NCI-H526 (cell line): ENCODE results near the gene SLC4A2.
"Not testable (repeated sequence)": the region's sequence is repeated elsewhere in the genome, so short reads cannot be mapped to it uniquely, and the experiment has no call there.

Source experiments
- DNase-seq, 2 experiments: peaks; one replicate each; lab custom pipeline; 2025; lab: John Stamatoyannopoulos, UW

SLC4A2 gene, protein sequence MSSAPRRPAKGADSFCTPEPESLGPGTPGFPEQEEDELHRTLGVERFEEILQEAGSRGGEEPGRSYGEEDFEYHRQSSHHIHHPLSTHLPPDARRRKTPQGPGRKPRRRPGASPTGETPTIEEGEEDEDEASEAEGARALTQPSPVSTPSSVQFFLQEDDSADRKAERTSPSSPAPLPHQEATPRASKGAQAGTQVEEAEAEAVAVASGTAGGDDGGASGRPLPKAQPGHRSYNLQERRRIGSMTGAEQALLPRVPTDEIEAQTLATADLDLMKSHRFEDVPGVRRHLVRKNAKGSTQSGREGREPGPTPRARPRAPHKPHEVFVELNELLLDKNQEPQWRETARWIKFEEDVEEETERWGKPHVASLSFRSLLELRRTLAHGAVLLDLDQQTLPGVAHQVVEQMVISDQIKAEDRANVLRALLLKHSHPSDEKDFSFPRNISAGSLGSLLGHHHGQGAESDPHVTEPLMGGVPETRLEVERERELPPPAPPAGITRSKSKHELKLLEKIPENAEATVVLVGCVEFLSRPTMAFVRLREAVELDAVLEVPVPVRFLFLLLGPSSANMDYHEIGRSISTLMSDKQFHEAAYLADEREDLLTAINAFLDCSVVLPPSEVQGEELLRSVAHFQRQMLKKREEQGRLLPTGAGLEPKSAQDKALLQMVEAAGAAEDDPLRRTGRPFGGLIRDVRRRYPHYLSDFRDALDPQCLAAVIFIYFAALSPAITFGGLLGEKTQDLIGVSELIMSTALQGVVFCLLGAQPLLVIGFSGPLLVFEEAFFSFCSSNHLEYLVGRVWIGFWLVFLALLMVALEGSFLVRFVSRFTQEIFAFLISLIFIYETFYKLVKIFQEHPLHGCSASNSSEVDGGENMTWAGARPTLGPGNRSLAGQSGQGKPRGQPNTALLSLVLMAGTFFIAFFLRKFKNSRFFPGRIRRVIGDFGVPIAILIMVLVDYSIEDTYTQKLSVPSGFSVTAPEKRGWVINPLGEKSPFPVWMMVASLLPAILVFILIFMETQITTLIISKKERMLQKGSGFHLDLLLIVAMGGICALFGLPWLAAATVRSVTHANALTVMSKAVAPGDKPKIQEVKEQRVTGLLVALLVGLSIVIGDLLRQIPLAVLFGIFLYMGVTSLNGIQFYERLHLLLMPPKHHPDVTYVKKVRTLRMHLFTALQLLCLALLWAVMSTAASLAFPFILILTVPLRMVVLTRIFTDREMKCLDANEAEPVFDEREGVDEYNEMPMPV

DNA sequence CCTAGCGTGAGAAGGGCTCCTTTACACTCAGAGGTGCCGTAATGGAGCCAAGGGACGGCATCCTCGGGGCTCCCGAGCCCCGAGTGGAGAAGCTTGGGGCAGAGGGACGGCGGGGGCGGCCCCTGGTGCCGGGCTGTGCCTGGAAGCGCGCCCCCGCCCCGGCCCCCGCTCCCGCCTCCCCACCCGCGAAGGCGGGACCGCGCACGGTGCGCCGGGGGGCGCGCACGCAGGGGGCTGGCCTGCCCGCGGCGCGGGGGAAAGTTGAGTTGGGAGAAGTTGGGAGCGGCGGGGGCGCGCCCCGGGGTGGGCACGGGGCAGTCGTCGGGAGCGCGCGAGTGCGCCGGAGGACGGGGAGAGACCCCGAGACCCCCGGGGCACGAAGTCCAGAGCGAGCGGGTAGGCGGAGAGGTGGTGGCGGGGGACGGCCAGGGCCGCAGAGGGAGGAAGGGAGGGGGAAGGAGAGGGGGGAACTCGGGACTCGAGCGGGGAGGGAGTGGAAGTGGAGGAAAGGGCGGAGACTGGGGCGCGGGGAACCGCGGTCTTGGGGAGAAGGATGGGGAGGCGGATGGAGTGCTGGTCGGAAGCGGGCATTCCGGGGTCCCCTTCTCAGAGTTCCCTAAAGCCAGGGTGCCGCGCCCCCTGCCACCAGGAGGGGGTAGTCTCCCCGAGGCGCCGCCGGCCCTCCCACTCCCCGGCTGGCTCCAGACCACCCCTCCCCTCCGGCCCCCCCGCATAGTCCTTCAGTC is at the start of gene SLC4A2:
Gene SLC4A2 (plus strand): TSS at position 223 of the 746 bp plus-strand sequence. CDS start 2,399 bp downstream, outside the sequence.
- DNase-seq, result peak in 1 of 2 experiments; percentile 88

DNA sequence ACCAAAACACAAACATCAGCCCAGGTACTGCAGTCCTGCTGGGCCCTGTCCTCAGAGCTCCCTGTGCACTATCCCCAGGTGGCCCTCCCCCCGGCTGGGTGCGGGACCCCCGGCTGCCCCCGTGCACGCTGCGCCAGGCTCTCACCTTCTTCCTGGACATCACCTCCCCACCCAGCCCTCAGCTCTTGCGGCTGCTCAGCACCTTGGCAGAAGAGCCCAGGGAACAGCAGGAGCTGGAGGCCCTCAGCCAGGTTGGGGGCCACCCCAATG is 49.4 kb upstream of the SLC4A2 start:
- DNase-seq, result no peak

DNA sequence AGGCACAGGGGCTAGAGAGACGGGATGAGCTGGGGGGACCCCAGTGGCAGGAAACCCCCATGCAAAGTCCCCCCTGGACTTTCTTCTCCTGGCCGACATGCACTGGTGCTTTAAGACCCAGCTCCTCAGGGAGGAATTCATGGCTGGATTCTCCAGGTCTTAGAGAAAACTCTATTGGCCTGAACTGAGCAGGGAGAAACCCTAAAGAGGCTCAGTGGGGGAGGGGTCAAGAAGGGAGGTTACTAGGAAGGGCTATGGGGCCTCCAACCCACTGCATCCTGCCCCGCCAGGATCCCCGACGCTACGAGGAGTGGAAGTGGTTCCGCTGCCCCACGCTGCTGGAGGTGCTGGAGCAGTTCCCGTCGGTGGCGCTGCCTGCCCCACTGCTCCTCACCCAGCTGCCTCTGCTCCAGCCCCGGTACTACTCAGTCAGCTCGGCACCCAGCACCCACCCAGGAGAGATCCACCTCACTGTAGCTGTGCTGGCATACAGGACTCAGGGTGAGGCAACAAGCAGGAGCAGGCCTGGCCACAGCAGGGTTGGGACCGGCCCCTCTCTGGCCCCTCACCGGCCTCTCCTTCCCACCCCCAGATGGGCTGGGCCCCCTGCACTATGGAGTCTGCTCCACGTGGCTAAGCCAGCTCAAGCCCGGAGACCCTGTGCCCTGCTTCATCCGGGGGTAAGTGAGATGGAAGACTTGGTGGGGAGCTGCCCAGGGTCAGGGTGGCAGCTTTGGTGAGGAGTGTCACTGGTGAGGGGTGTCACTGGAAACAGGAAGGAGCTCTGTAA is 48.9 kb upstream of the SLC4A2 start:
- DNase-seq, result peak in 1 of 2 experiments; percentile 30

DNA sequence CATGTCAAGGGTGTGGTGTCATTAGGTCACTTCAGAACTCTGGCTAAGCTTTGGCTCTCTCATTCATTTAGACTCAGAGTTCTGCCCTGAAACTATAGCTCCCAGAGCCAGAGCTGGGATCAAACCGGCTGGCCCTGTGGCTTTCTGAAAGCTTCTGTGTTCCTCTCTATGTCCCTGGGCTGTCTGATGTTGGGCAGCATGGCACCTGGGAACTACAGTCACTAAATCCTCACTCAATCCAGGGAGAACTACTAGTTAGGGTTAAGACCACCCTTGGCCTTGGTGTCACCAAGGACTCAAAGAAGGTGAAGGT is 48.3 kb upstream of the SLC4A2 start:
- no peak for DNase-seq

DNA sequence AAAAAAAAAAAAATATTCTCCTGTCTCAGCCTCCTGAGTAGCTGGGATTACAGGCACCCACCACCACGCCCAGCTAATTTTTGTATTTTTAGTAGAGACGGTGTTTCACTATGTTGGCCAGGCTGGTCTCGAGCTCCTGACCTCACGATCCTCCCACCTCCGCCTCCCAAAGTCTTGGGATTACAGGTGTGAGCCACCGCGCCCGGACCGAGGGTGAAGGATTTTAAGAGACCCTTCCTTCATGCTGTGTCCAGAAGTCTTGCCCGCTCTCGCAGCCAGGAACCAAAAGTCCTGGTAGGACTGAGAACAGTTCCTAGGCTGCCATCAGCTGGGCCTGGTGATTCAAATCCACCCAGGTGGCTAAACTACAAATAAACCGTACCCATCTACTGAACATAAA is 47.8 kb upstream of the SLC4A2 start:
- DNase-seq, result not testable (repeated sequence)

GRCh38 chr7:151012031-151012692 is 47.2 kb upstream of the SLC4A2 start:
- DNase-seq, result no peak

DNA sequence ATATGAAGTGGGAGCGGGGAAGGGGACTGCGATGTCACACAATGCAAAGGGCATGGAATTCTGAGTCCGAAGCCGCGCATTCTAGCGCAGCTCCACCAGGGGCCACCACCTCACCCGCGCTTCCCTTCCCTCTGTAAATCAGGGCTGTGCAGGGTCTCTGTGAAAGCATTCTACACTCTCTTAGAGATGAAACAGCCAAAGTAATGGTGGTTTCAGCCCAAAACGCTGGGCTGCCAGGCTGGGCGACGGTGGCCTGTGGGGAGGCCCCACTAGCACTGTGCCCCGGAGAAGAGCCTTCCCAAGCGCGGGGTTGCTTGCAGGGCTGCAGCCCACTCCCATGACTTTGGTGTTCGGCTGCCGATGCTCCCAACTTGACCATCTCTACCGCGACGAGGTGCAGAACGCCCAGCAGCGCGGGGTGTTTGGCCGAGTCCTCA is 46.5 kb upstream of the SLC4A2 start:
- DNase-seq, result peak; percentile 52 to 88

DNA sequence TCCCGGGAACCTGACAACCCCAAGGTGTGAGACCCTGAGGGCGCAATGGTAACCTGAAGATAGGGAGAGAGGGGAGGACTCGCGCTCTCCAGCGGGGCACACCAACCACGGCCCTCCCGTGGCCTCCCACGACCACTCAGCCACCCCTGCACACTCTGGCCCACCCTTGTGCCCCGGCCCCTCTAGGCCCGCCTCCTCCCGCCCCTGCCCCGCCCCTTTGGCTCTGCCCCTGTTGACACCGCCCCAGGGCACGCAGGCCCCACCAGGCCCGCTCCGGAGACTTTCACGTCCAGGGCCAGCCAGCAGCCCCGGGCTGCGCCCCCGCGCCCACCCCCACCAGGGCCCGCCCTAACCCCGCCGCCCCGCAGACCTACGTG is 46.0 kb upstream of the SLC4A2 start:
- DNase-seq, result peak in 1 of 2 experiments; percentile 78

- DNase-seq, result peak; percentile 83 to 96
These were observed 45.5 kb upstream of the SLC4A2 start for GRCh38 chr7:151013733-151014497.

GRCh38 chr7:151014950-151015349 is 44.4 kb upstream of the SLC4A2 start:
- no peak for DNase-seq

GRCh38 chr7:151015967-151016366 is 43.4 kb upstream of the SLC4A2 start:
- no peak for DNase-seq

DNA sequence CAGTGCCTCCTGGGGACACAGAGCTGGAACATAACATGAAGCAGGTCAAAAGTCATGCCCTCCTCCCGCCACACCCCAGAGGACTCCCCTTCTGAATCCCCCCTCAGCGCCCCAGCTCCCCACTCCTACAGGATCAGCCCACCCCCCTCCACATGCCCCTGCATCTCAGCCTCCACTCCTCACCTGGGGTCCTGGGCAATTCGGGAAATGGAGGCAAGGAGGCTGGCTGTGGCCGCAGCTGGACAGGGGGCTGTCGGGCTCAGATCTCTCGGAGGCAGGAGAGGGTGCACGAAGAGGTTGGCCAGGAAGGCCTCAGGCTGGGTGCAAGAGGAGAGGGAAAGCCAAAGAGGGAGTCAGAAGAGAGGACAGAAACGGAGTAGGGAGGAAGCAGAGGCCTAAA is 42.9 kb upstream of the SLC4A2 start:
- no peak for DNase-seq

- no peak for DNase-seq
These were observed 42.4 kb upstream of the SLC4A2 start for GRCh38 chr7:151016942-151017341.

DNA sequence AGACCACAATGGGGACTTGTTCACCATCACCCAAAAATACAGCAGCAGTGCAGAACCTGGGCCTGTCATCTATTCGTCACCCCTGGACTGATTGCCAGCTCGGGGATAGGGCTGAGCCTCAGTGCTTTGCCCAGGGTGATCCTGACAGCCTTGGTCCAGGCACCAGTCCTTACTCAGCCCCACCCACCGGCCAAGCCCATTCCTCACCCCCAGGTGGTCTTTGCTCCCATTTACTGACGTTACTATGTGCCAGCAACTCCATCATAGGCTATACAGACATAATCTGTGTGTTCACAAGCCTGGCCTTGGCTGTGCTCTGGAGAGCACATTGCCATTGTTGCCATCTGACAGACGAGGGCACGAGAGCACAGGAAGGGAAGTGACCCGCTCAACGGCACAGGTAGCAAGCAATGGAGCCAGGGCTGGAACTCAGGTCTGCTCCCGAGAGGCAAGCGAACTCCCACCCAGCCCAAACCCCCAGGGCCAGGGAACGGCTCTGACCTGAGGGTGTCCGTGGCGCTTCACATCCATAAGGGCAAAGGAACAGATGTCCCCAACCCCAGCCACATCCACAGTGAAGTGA is 41.9 kb upstream of the SLC4A2 start:
- DNase-seq, result no peak

DNA sequence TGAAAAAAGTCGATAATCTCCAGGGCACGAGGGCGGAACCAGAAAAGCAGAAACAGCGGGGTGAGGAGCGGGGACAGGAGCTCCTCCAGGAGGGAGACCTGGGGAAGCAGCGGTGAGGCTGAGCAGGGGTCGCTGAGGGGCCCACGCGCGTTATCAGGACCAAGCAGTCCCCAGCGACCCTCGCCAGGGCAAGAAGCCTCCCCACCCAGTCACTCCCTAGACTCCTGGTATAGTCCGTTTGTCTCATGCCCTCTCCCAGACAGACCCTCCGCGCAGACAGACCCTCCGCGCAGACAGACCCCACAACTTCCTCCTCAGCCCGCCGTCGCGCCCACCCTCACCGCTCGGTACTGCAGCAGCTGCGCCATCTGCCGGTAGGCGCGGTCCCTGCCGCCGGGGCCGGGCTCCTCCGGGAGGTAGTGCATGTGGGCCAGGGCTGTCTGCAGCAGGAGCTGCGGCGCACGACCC is 41.4 kb upstream of the SLC4A2 start:
- peak; percentile 24 to 90 for DNase-seq

- peak in 1 of 2 experiments; percentile 74 for DNase-seq
These were observed 40.8 kb upstream of the SLC4A2 start for GRCh38 chr7:151018421-151019129.

- no peak for DNase-seq
These were observed 40.3 kb upstream of the SLC4A2 start for GRCh38 chr7:151019130-151019447.

GRCh38 chr7:151020231-151020630 is 39.2 kb upstream of the SLC4A2 start:
- no peak for DNase-seq

DNA sequence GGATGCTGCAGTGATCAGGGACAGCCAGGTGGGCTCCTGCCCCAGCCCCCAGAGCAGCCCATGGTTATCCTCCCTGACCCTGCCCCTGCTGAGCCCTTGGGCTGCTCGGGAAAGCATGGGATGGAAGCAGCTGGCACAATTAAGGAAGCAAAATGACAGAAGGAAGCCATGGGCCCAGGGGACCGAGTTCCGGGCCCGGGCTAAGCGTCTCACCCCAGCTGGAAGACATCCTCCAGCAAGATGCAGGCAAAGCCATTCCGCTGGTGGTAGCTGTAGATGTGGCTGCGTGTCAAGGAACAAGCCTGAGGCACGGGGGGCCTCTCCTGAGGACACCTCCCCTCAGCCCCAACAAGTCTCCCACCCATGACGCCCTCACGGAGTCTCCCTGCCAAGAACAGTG is 36.2 kb upstream of the SLC4A2 start:
- no peak for DNase-seq
